SK-N-SH (cell line): Measurements from ENCODE around the gene TIAM2. TPM values are rescaled to one million over a fixed set of nuclear protein-coding genes. Genes with fewer than 3 reads are reported as not detected.

Experiments
- CTCF ChIA-PET: fragments of 300-600, 350-600 bp; formaldehyde crosslinking; extraction: SDS; loops from one replicate; lab custom pipeline; 2021; lab: Yijun Ruan, JAX
- POLR2A ChIA-PET: fragments of 350-600 bp; sonication (Branson Sonifier 250); formaldehyde crosslinking; extraction: SDS; loops from one replicate; lab custom pipeline; 2020; ENCODE audit warnings: antibody characterized with exemption, inconsistent platforms; lab: Yijun Ruan, JAX
- DNase-seq: peaks from one replicate; pipeline ENCODE4 v3.0.0; 2012
- H2AFZ ChIP-seq: fragments of 200-600 bp; sonication (generic); 2 replicates; pipeline ENCODE4 v1.8.1; 2016; ENCODE audit warnings: antibody characterized with exemption, mild to moderate bottlenecking, low read depth
- H3F3A ChIP-seq: fragments of 200-600 bp; sonication (generic); replicated peaks from 2 replicates; pipeline ENCODE3; 2016; ENCODE audit warnings: antibody characterized with exemption, mild to moderate bottlenecking; ENCODE audit not compliant: insufficient read depth
- H3K27ac ChIP-seq, 2 experiments: fragments of 200-500 bp in 1 of 2; fragments of 200-600 bp in 1 of 2; sonication (Bioruptor generic) in 1 of 2; sonication (generic), shearing (Covaris generic) in 1 of 2; 2 replicates each; pipeline versions ENCODE4 v1.5.1 to v1.6.1; 2014 to 2016; ENCODE audit warnings: low read depth in 2 of 2, inconsistent platforms in 1 of 2, low read length in 1 of 2, mild to moderate bottlenecking in 1 of 2, mixed read lengths in 1 of 2
- H3K27me3 ChIP-seq: fragments of 200-600 bp; sonication (generic), shearing (Covaris generic); 2 replicates; pipeline ENCODE4 v1.6.1; 2016; ENCODE audit warnings: mixed run types; ENCODE audit not compliant: insufficient read depth
- H3K36me3 ChIP-seq, 2 experiments: fragments of 200-500 bp in 1 of 2; fragments of 200-600 bp in 1 of 2; sonication (Bioruptor generic) in 1 of 2; sonication (generic) in 1 of 2; replicated peaks in 1 of 2; 2 replicates each; pipeline versions ENCODE3 to v1.5.1; 2014 to 2016; ENCODE audit warnings: low read length in 1 of 2, mild to moderate bottlenecking in 1 of 2; ENCODE audit not compliant: insufficient read depth in 2 of 2, control insufficient read depth in 1 of 2
- H3K4me1 ChIP-seq, 2 experiments: fragments of 200-500 bp in 1 of 2; fragments of 200-600 bp in 1 of 2; sonication (Bioruptor generic) in 1 of 2; sonication (generic), shearing (Covaris generic) in 1 of 2; 2 replicates each; pipeline versions ENCODE4 v1.5.1 to v1.6.1; 2014 to 2016; ENCODE audit warnings: low read depth in 1 of 2, low read length in 1 of 2, mixed run types in 1 of 2; ENCODE audit not compliant: insufficient read depth in 2 of 2, control insufficient read depth in 1 of 2
- H3K4me2 ChIP-seq: fragments of 200-600 bp; sonication (generic), shearing (Covaris generic); 2 replicates; pipeline ENCODE4 v1.6.1; 2017; ENCODE audit warnings: mixed run types
- H3K4me3 ChIP-seq, 2 experiments: fragments of 200-500 bp in 1 of 2; fragments of 200-600 bp in 1 of 2; sonication (Bioruptor generic) in 1 of 2; sonication (generic), shearing (Covaris generic) in 1 of 2; 2 replicates each; pipeline versions ENCODE4 v1.5.1 to v1.8.1; 2014 to 2016; ENCODE audit warnings: low read depth in 2 of 2, inconsistent platforms in 1 of 2, low read length in 1 of 2, mild to moderate bottlenecking in 1 of 2, mixed read lengths in 1 of 2, moderate library complexity in 1 of 2
- H3K79me2 ChIP-seq: fragments of 200-600 bp; sonication (generic); 2 replicates; pipeline ENCODE4 v1.8.1; 2017; ENCODE audit warnings: mild to moderate bottlenecking; ENCODE audit not compliant: insufficient read depth
- H3K9ac ChIP-seq: fragments of 200-600 bp; sonication (generic); 2 replicates; pipeline ENCODE4 v1.6.1; 2017; ENCODE audit warnings: mixed run types
- H3K9me2 ChIP-seq: fragments of 200-600 bp; sonication (generic); 2 replicates; pipeline ENCODE4 v1.6.1; 2017; ENCODE audit warnings: mixed run types
- H3K9me3 ChIP-seq: fragments of 200-600 bp; sonication (generic); 2 replicates; pipeline ENCODE4 v1.6.1; 2017; ENCODE audit warnings: mixed run types, mild to moderate bottlenecking, moderate library complexity
- H4K20me1 ChIP-seq: fragments of 200-600 bp; sonication (generic); 2 replicates; pipeline ENCODE4 v1.6.1; 2017; ENCODE audit warnings: mild to moderate bottlenecking, mixed run types; ENCODE audit not compliant: insufficient read depth
- CHD2 ChIP-seq: fragments of 150-350 bp; IDR thresholded peaks from 2 replicates; pipeline ENCODE4 v1.6.1; 2018; ENCODE audit warnings: low read length; ENCODE audit not compliant: partially characterized antibody
- CTCF ChIP-seq: fragments of 200-600 bp; sonication (generic); IDR thresholded peaks from 2 replicates; pipeline ENCODE4 v1.6.1; 2017; ENCODE audit warnings: antibody characterized with exemption, mild to moderate bottlenecking, moderate library complexity
- ELF1 ChIP-seq: IDR thresholded peaks from 2 replicates; pipeline ENCODE4 v1.4.0; 2012
- EP300 ChIP-seq, 2 experiments: IDR thresholded peaks; 2 replicates each; pipeline versions ENCODE4 v1.4.0 to v1.6.1; 2012; ENCODE audit warnings: borderline replicate concordance in 1 of 2, low read depth in 1 of 2, low read length in 1 of 2
- EZH2phosphoT487 ChIP-seq: fragments of 200-600 bp; sonication (generic); IDR thresholded peaks from 2 replicates; pipeline ENCODE4 v1.6.1; 2017; ENCODE audit warnings: low read depth, mixed run types, mild to moderate bottlenecking, antibody characterized with exemption, moderate library complexity, borderline replicate concordance
- FOXM1 ChIP-seq: IDR thresholded peaks from 2 replicates; pipeline ENCODE4 v1.4.0; 2012; ENCODE audit warnings: low read depth, mild to moderate bottlenecking
- GATA2 ChIP-seq: sonication (generic); formaldehyde crosslinking; IDR thresholded peaks from 2 replicates; pipeline ENCODE4 v1.5.0; 2020; ENCODE audit warnings: mild to moderate bottlenecking, missing genetic modification reagents
- MAX ChIP-seq: IDR thresholded peaks from 2 replicates; pipeline ENCODE4 v1.4.0; 2012; ENCODE audit warnings: low read depth
- MEF2A ChIP-seq: IDR thresholded peaks from 2 replicates; pipeline ENCODE4 v1.4.0; 2012; ENCODE audit warnings: low read depth, borderline replicate concordance
- NRF1 ChIP-seq: IDR thresholded peaks from 2 replicates; pipeline ENCODE4 v1.6.1; 2012; ENCODE audit warnings: low read depth, mild to moderate bottlenecking, low read length
- POLR2AphosphoS5 ChIP-seq: IDR thresholded peaks from 2 replicates; pipeline ENCODE4 v1.6.1; 2012; ENCODE audit warnings: low read depth, low read length
- RCOR1 ChIP-seq: fragments of 150-350 bp; IDR thresholded peaks from 2 replicates; pipeline ENCODE4 v1.6.1; 2017; ENCODE audit warnings: antibody characterized with exemption, low read length
- RFX5 ChIP-seq: IDR thresholded peaks from 2 replicates; pipeline ENCODE4 v1.6.1; 2012; ENCODE audit warnings: mild to moderate bottlenecking, improper control_type of control experiment, low read length
- SIN3A ChIP-seq: IDR thresholded peaks from 2 replicates; pipeline ENCODE4 v1.6.1; 2012; ENCODE audit warnings: low read depth, mild to moderate bottlenecking, low read length, moderate library complexity, borderline replicate concordance
- SMC3 ChIP-seq: IDR thresholded peaks from 2 replicates; pipeline ENCODE4 v1.6.1; 2012; ENCODE audit warnings: low read depth, low read length, improper control_type of control experiment
- TCF12 ChIP-seq: IDR thresholded peaks from 2 replicates; pipeline ENCODE4 v1.4.0; 2012
- USF1 ChIP-seq: IDR thresholded peaks from 2 replicates; pipeline ENCODE4 v1.4.0; 2012; ENCODE audit warnings: low read depth, borderline replicate concordance
- YY1 ChIP-seq: IDR thresholded peaks from 2 replicates; pipeline ENCODE4 v1.4.0; 2012; ENCODE audit warnings: low read depth, mild to moderate bottlenecking
- WGBS: methylation state at CpG from one replicate; pipeline ENCODE4 v1.1.6; 2017; ENCODE audit warnings: low lambda C conversion rate; 5-methylcytosine and 5-hydroxymethylcytosine counted together
- polyA plus RNA-seq, 3 experiments: library from polyadenylated mRNA; depleted of rRNA; stranded (reverse); fragments of >200 nt; gene quantifications; 2 replicates each; pipeline ENCODE4 v1.2.3, GENCODE V29; 2012

TIAM2 gene
- polyA plus RNA-seq, 1 of the 3 experiments (the other 2 are of a cell fraction) = 13.6 TPM

- TF ChIP-seq USF1 (no peak), FOXM1 (no peak), TCF12 (no peak), RCOR1 (no peak), EZH2phosphoT487 (no peak), CTCF (no peak), POLR2AphosphoS5 (no peak), MEF2A (no peak), RFX5 (no peak), SMC3 (no peak), SIN3A (no peak), EP300 (IDR thresholded peaks at IDR 0.05; ENCODE audit: borderline replicate concordance in 1 of 2, low read depth in 1 of 2, low read length in 1 of 2) (no peak), NRF1 (no peak)
- TF ChIP-seq, all 33 proteins: peak for 0
These were observed 308.3 kb downstream of the TIAM2 start (continued) for GRCh38 chr6:155303361-155303870.

GRCh38 chr6:155306958-155307357, 311.8 kb downstream of the TIAM2 start:
- DNase-seq = no peak
- H3K4me1 ChIP-seq = peaks cover 8 to 14% of the 10 kb centered on the region in 2 experiments
- no peaks in the 10 kb centered on the region for H3K9me3 ChIP-seq
- CTCF ChIA-PET = interaction anchor here (0.7 to 1.3 kb wide), 5 partner anchors 11 to 439 kb away, joined by 3 to 4 read pairs (median 4); no protein-coding TSS in a partner anchor
- H3K79me2 ChIP-seq = peaks cover 59% of the 10 kb centered on the region
- TF ChIP-seq MAX (no peak), GATA2 (CRISPR knock-in tag) (no peak), CHD2 (no peak), RFX5 (no peak), MEF2A (no peak), ELF1 (no peak), YY1 (no peak)
- TF ChIP-seq, all 33 proteins: peak for 0
- no peak overlapping the region for H3K4me2 ChIP-seq
- no peaks in the 10 kb centered on the region for H3K27me3 ChIP-seq
- peaks cover 3% of the 10 kb centered on the region for H3F3A ChIP-seq
- no peak overlapping the region for H3K27ac ChIP-seq
- no peak overlapping the region for H3K4me3 ChIP-seq
- WGBS = 87% methylated on average over 2 of the region's 2 CpGs
- H3K36me3 ChIP-seq = peaks cover 77 to 78% of the 10 kb centered on the region in 2 experiments
- no peaks in the 10 kb centered on the region for H4K20me1 ChIP-seq
- POLR2A ChIA-PET = no interaction called here
- H3K9me2 ChIP-seq = no peaks in the 10 kb centered on the region
- no peak overlapping the region for H2AFZ ChIP-seq
- H3K9ac ChIP-seq = no peak overlapping the region
